K562 (cell line): ENCODE data around the gene CTBP2. TPM values are rescaled to one million over a fixed set of nuclear protein-coding genes. Genes with fewer than 3 reads are reported as not detected.
A peak's percentile ranks its signal among the peaks of the same experiment; 100 is the strongest.

Experiments
- CBFA2T3 ChIP-seq: fragments of 450-650 bp; IDR thresholded peaks from 2 replicates; pipeline ENCODE4 v1.6.1; 2017
- COPS2 ChIP-seq: fragments of 450-650 bp; conservative IDR thresholded peaks from 2 replicates; pipeline ENCODE4 v1.6.1; 2016; ENCODE audit warnings: mild to moderate bottlenecking, moderate library complexity
- EP300 ChIP-seq: IDR thresholded peaks from 2 replicates; pipeline ENCODE4 v1.6.1; 2012; ENCODE audit warnings: low read length, improper control_type of control experiment
- EWSR1 ChIP-seq: fragments of 450-650 bp; IDR thresholded peaks from 2 replicates; pipeline ENCODE4 v1.6.1; 2018; ENCODE audit warnings: borderline replicate concordance, mild to moderate bottlenecking, low read depth, moderate library complexity; ENCODE audit not compliant: partially characterized antibody
- EZH2 ChIP-seq: IDR thresholded peaks from 2 replicates; pipeline ENCODE4 v1.6.1; 2012; ENCODE audit warnings: low read depth, mild to moderate bottlenecking, inconsistent platforms, low read length, borderline replicate concordance
- MYBL2 ChIP-seq, 2 experiments: fragments of 450-650 bp in 1 of 2; sonication (generic) in 1 of 2; formaldehyde crosslinking in 1 of 2; IDR thresholded peaks; 2 replicates each; pipeline versions ENCODE4 v1.6.1 to v1.8.1; 2017 to 2022; ENCODE audit warnings: borderline replicate concordance in 1 of 2, inconsistent platforms in 1 of 2, low read depth in 1 of 2, mild to moderate bottlenecking in 1 of 2, missing genetic modification reagents in 1 of 2, moderate library complexity in 1 of 2
- NONO ChIP-seq, 2 experiments: fragments of 200-400 bp in 1 of 2; fragments of 450-650 bp in 1 of 2; formaldehyde crosslinking in 1 of 2; IDR thresholded peaks; 2 replicates each; pipeline ENCODE4 v1.6.1; 2017; ENCODE audit warnings: low read depth in 2 of 2, mild to moderate bottlenecking in 2 of 2, moderate library complexity in 2 of 2, low read length in 1 of 2
- PHTF2 ChIP-seq: fragments of 250-450 bp; sonication (Bioruptor Pico); IDR thresholded peaks from 2 replicates; pipeline ENCODE4 v1.5.0; 2021; ENCODE audit warnings: mild to moderate bottlenecking
- PYGO2 ChIP-seq: fragments of 450-650 bp; IDR thresholded peaks from 2 replicates; pipeline ENCODE4 v1.6.1; 2016; ENCODE audit warnings: mild to moderate bottlenecking, missing genetic modification characterization, moderate library complexity, missing compliant biosample characterization
- RBBP5 ChIP-seq: fragments of 200-600 bp; sonication (generic); IDR thresholded peaks from 2 replicates; pipeline ENCODE4 v1.6.1; 2012; ENCODE audit warnings: borderline replicate concordance, mild to moderate bottlenecking, low read length, control low read depth, inconsistent platforms; ENCODE audit not compliant: insufficient read depth, poor library complexity, severe bottlenecking
- TBL1XR1 ChIP-seq, 2 experiments: IDR thresholded peaks; 2 replicates each; pipeline ENCODE4 v1.6.1; 2012; ENCODE audit warnings: improper control_type of control experiment in 2 of 2, low read length in 2 of 2, mild to moderate bottlenecking in 1 of 2
- WHSC1 ChIP-seq: IDR thresholded peaks from one replicate; pipeline ENCODE4 v1.6.1; 2012; ENCODE audit warnings: low read length, control low read depth, inconsistent platforms
- ZNF12 ChIP-seq: sonication (generic); formaldehyde crosslinking; IDR thresholded peaks from 2 replicates; pipeline ENCODE4 v1.4.0; 2020; ENCODE audit warnings: mild to moderate bottlenecking, missing genetic modification reagents
- polyA plus RNA-seq, 8 experiments: library from polyadenylated mRNA; depleted of rRNA in 4 of 8; stranded (reverse) in 5 of 8; unstranded in 3 of 8; fragments of >200 nt; fragmentation: Nextera tagmentation in 2 of 8; fragmentation: Illumina TruSeq in 1 of 8; extraction: Ambion mirVana in 2 of 8; extraction: Trizol in 1 of 8; gene quantifications; 2 replicates each; pipeline versions ENCODE4 v1.2.1 to v1.2.3, GENCODE V29; 2011 to 2014; ENCODE audit warnings: inconsistent platforms in 1 of 8, missing spikeins in 1 of 8
- total RNA-seq, 7 experiments: library from RNA; depleted of rRNA in 6 of 7; stranded (reverse); fragments of >200 nt in 6 of 7; fragmentation: Illumina TruSeq in 2 of 7; extraction: Trizol in 2 of 7; gene quantifications; 2 replicates each; pipeline versions ENCODE4 v1.2.1 to v1.2.3, GENCODE V29; 2011 to 2021; ENCODE audit warnings: low replicate concordance in 1 of 7
- TF ChIP-seq, protein P1 (sequence below): IDR thresholded peaks from 2 replicates; pipeline ENCODE4 v1.6.1; 2011; ENCODE audit warnings: borderline replicate concordance, low read depth, mild to moderate bottlenecking, moderate library complexity, low read length; ENCODE audit not compliant: insufficient read depth, poor library complexity, severe bottlenecking
- TF ChIP-seq, protein P2 (sequence below), 2 experiments: fragments of 450-650 bp; IDR thresholded peaks; 2 replicates each; pipeline ENCODE4 v1.6.1; 2016
- TF ChIP-seq, protein P3 (sequence below): sonication (generic); formaldehyde crosslinking; IDR thresholded peaks from 2 replicates; pipeline ENCODE4 v1.8.0; 2023; ENCODE audit warnings: mild to moderate bottlenecking, missing genetic modification reagents

CTBP2 gene
- total and polyA plus RNA-seq, 9 of the 15 experiments (the other 6 are each of a cell fraction or from before 2014, with no cell fraction given): 1.3 to 8.8 (median 5.1) TPM

DNA sequence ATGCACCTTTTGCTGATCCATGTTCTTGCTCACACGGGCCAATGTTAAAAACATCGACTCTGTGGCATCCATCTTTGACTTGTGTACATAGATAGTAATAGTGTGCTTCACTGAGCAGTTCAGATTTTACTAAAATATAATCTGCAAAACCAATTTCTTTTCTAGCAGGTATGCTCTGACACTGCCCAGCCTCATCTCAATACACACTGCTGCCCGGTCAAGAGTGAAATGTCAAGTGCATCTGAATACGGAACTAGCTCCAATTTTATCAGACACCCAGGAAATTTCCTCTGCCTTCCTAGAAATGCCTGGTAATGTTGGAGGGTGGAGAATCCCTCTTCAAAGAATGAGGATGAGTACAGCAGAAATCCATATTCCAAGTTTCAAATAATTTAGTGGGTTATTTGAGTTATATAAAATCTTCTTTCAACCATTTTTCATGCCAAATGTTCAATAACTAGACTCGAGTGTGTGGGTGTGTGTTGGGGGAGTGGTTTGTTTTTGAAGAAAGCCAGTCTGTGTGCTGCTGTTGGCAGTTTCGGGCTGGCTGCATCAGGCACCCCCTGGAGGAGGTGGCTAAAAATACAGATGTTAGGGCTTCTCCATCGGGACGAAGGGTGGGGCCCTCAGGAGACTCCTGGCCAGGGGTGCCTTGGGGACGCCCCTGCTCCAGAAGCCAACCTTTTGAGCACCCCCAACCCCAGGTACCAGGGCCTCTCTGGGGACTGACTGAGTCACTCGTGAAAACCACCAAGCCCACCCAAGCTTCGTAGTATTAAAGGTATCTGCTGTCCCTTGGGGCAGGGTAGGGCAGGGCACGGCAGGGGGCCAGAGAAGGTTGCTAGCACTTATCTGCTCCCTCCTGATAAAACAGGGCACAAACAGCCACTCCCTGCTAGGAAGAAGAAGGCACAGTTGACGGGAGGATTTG, 15.4 kb downstream of the CTBP2 start (continued):
- TF ChIP-seq EWSR1: no peak
- TF ChIP-seq, protein P1, sequence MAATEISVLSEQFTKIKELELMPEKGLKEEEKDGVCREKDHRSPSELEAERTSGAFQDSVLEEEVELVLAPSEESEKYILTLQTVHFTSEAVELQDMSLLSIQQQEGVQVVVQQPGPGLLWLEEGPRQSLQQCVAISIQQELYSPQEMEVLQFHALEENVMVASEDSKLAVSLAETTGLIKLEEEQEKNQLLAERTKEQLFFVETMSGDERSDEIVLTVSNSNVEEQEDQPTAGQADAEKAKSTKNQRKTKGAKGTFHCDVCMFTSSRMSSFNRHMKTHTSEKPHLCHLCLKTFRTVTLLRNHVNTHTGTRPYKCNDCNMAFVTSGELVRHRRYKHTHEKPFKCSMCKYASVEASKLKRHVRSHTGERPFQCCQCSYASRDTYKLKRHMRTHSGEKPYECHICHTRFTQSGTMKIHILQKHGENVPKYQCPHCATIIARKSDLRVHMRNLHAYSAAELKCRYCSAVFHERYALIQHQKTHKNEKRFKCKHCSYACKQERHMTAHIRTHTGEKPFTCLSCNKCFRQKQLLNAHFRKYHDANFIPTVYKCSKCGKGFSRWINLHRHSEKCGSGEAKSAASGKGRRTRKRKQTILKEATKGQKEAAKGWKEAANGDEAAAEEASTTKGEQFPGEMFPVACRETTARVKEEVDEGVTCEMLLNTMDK: peak; percentile 10
- TF ChIP-seq PYGO2 (tag): no peak
- no peak for TF ChIP-seq COPS2
- no peak for TF ChIP-seq MYBL2 (IDR thresholded peaks at IDR 0.05; ENCODE audit: low read depth)
- no peak for TF ChIP-seq MYBL2 (CRISPR knock-in tag; IDR thresholded peaks at IDR 0.05; ENCODE audit: borderline replicate concordance)
- peak; percentile 46 for TF ChIP-seq RBBP5
- no peak for TF ChIP-seq EZH2
- TF ChIP-seq CBFA2T3: peak; percentile 67
- TF ChIP-seq ZNF12 (CRISPR knock-in tag): no peak
- no peak for TF ChIP-seq PHTF2 (CRISPR knock-in tag)
- TF ChIP-seq, protein P2, sequence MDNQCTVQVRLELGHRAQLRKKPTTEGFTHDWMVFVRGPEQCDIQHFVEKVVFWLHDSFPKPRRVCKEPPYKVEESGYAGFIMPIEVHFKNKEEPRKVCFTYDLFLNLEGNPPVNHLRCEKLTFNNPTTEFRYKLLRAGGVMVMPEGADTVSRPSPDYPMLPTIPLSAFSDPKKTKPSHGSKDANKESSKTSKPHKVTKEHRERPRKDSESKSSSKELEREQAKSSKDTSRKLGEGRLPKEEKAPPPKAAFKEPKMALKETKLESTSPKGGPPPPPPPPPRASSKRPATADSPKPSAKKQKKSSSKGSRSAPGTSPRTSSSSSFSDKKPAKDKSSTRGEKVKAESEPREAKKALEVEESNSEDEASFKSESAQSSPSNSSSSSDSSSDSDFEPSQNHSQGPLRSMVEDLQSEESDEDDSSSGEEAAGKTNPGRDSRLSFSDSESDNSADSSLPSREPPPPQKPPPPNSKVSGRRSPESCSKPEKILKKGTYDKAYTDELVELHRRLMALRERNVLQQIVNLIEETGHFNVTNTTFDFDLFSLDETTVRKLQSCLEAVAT (IDR thresholded peaks at IDR 0.05): no peak
- TF ChIP-seq NONO (IDR thresholded peaks at IDR 0.05; ENCODE audit: low read depth in 2 of 2, low read length in 1 of 2): no peak
- TF ChIP-seq, protein P3, sequence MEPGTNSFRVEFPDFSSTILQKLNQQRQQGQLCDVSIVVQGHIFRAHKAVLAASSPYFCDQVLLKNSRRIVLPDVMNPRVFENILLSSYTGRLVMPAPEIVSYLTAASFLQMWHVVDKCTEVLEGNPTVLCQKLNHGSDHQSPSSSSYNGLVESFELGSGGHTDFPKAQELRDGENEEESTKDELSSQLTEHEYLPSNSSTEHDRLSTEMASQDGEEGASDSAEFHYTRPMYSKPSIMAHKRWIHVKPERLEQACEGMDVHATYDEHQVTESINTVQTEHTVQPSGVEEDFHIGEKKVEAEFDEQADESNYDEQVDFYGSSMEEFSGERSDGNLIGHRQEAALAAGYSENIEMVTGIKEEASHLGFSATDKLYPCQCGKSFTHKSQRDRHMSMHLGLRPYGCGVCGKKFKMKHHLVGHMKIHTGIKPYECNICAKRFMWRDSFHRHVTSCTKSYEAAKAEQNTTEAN (CRISPR knock-in tag): no peak
- TF ChIP-seq TBL1XR1 (IDR thresholded peaks at IDR 0.05; ENCODE audit: low read length in 2 of 2): 0 out of 4 replicates have a peak, but pooled peaks of 1 of the 2 experiments have one; percentile 29
- no peak for TF ChIP-seq WHSC1
- peak; percentile 22; the same call in 1 of the 2 replicates for TF ChIP-seq EP300
